Spleen (tissue), 11 donors: ENCODE results near the gene SNAPC2. TPM values are rescaled to one million over a fixed set of nuclear protein-coding genes. Genes with fewer than 3 reads are reported as not detected.

Source experiments
- DNase-seq: peaks from one replicate; pipeline ENCODE4 v3.0.0-alpha.2; 2020
- H3K27ac ChIP-seq, 8 donors: fragments of 200-600 bp; sonication (generic) in 7 of 8; 1 replicate in 4 of 8; 2 replicates in 4 of 8; pipeline versions ENCODE4 v1.5.0 to v1.8.0; 2016 to 2021; ENCODE audit warnings: inconsistent platforms in 4 of 8, mild to moderate bottlenecking in 4 of 8, moderate library complexity in 1 of 8
- H3K27me3 ChIP-seq, 7 donors: fragments of 200-600 bp; sonication (generic) in 6 of 7; replicated peaks in 1 of 7; 1 replicate in 4 of 7; 2 replicates in 3 of 7; pipeline versions ENCODE4 v1.5.0 to v1.8.0; 2016 to 2021; ENCODE audit warnings: inconsistent platforms in 3 of 7, mild to moderate bottlenecking in 1 of 7
- H3K36me3 ChIP-seq, 6 donors: fragments of 200-600 bp; sonication (generic) in 5 of 6; 1 replicate in 4 of 6; 2 replicates in 2 of 6; pipeline versions ENCODE4 v1.5.0 to v1.8.0; 2016 to 2021; ENCODE audit warnings: inconsistent platforms in 2 of 6
- H3K4me1 ChIP-seq, 6 donors: fragments of 200-600 bp; sonication (generic) in 5 of 6; 1 replicate in 3 of 6; 2 replicates in 3 of 6; pipeline versions ENCODE4 v1.5.0 to v1.8.0; 2016 to 2021; ENCODE audit warnings: inconsistent platforms in 3 of 6
- H3K4me3 ChIP-seq, 8 donors: fragments of 200-600 bp; sonication (generic) in 7 of 8; 1 replicate in 4 of 8; 2 replicates in 4 of 8; pipeline versions ENCODE4 v1.5.0 to v1.8.0; 2016 to 2021; ENCODE audit warnings: inconsistent platforms in 4 of 8, mild to moderate bottlenecking in 4 of 8, moderate library complexity in 2 of 8
- H3K9me3 ChIP-seq, 8 donors: fragments of 200-600 bp; sonication (generic) in 7 of 8; 1 replicate in 4 of 8; 2 replicates in 4 of 8; pipeline versions ENCODE4 v1.5.0 to v1.8.0; 2016 to 2021; ENCODE audit warnings: inconsistent platforms in 4 of 8
- CTCF ChIP-seq, 11 experiments: fragments of 200-600 bp in 7 of 11; fragments of 450-650 bp in 4 of 11; sonication (generic) in 4 of 11; IDR thresholded peaks in 8 of 11; conservative IDR thresholded peaks in 3 of 11; 1 replicate in 7 of 11; 2 replicates in 4 of 11; pipeline versions ENCODE4 v1.4.0 to v1.8.0; 2016 to 2021; ENCODE audit warnings: antibody characterized with exemption in 11 of 11, inconsistent platforms in 4 of 11, mild to moderate bottlenecking in 1 of 11
- POLR2A ChIP-seq, 3 donors: fragments of 450-650 bp; IDR thresholded peaks; one replicate each; pipeline ENCODE4 v1.5.1; 2017; ENCODE audit warnings: antibody characterized with exemption in 3 of 3, mild to moderate bottlenecking in 1 of 3
- POLR2AphosphoS5 ChIP-seq, 3 donors: sonication (generic); formaldehyde crosslinking; IDR thresholded peaks; one replicate each; pipeline ENCODE4 v1.5.1; 2017; ENCODE audit warnings: antibody characterized with exemption in 3 of 3
- WGBS, 5 donors: extraction: QIAGEN DNeasy Blood & Tissue Kit in 3 of 5; methylation state at CpG; one replicate each; pipeline versions ENCODE4 v1.1.5 to v1.1.7; 2013 to 2018; 5-methylcytosine and 5-hydroxymethylcytosine counted together
- intact Hi-C: fragments of 100-400 bp; cut with DNase I; formaldehyde crosslinking; loops from one replicate; pipeline ENCODE4 v1.15.0; 2023; ENCODE audit warnings: low total_unique reads
- polyA plus RNA-seq, 3 donors: library from polyadenylated mRNA; stranded (reverse); fragments of 200-250 nt; gene quantifications; one replicate each; pipeline ENCODE4 v1.2.1, GENCODE V29; 2013
- total RNA-seq, 7 donors: library from RNA; depleted of rRNA in 3 of 7; stranded (reverse); fragments of >200 nt in 3 of 7; fragmentation: NEBNext Ultra II Directional in 4 of 7; extraction: Animal tissue kit (Norgen Biotek cat#: 25700) in 4 of 7; gene quantifications; one replicate each; pipeline versions ENCODE4 v1.1.0 to v1.2.1, GENCODE V29; 2016 to 2021
- donor health status: healthy with polysubstance abuse.
- donor health status: DM: no; HTN: no; CAD: no; lungs with moderate emphysema.
- donor health status: DM: no; HTN: no; CAD: no.
- donor health status: Bipolar disorder and iron deficiency.
- donor health status: healthy.
- donor health status: DM: no; HTN: no; CAD: no.
- donor health status: DM: yes; HTN: yes; CAD: no.

The SNAPC2 gene
- total and polyA plus RNA-seq, 10 donors, result 13.1 to 23.9 (median 18.5) TPM

GRCh38 chr19:7941895-7942596 lies 21.9 kb downstream of the SNAPC2 start:
- TF ChIP-seq POLR2A (IDR thresholded peaks at IDR 0.05) (no peak), CTCF (IDR thresholded peaks at IDR 0.05 in 8 of 11, conservative IDR thresholded peaks at IDR 0.05 in 3 of 11) (no peak)
- 88 to 94% (median 90%) methylated on average over 19 of the region's 19 CpGs for WGBS, 5 donors
- H3K27ac ChIP-seq, result no peak overlapping the region
- H3K36me3 ChIP-seq, result peaks cover 0 to 45% (median 34%) of the 10 kb centered on the region in 6 donors
- no peaks in the 10 kb centered on the region for H3K9me3 ChIP-seq
- H3K27me3 ChIP-seq, result no peaks in the 10 kb centered on the region
- DNase-seq, result no peak
- intact Hi-C loops, result loop anchor here (10.0 kb wide), 1 partner anchor 63 kb away; the partner anchor contains the start of gene ELAVL1
- peaks cover 5 to 63% (median 33%) of the 10 kb centered on the region in 6 donors for H3K4me1 ChIP-seq
- H3K4me3 ChIP-seq, result peak overlapping the region in 6 of 8 donors; percentile 57 to 94 (median 78)

GRCh38 chr19:7942981-7943443 lies 22.9 kb downstream of the SNAPC2 start:
- 4 to 6% (median 6%) methylated on average over 32 to 33 of the region's 33 CpGs for WGBS, 5 donors
- H3K27me3 ChIP-seq, result no peaks in the 10 kb centered on the region
- peaks cover 5 to 63% (median 33%) of the 10 kb centered on the region in 6 donors for H3K4me1 ChIP-seq
- no peaks in the 10 kb centered on the region for H3K9me3 ChIP-seq
- H3K36me3 ChIP-seq, result peaks cover 0 to 35% (median 24%) of the 10 kb centered on the region in 6 donors
- no peak for TF ChIP-seq POLR2AphosphoS5 (IDR thresholded peaks at IDR 0.05)
- no peak for TF ChIP-seq POLR2A (IDR thresholded peaks at IDR 0.05)
- no peak for TF ChIP-seq CTCF (IDR thresholded peaks at IDR 0.05 in 8 of 11, conservative IDR thresholded peaks at IDR 0.05 in 3 of 11)
- intact Hi-C loops, result loop anchor here (10.0 kb wide), 1 partner anchor 62 kb away; the partner anchor contains the start of gene ELAVL1
- no peak for DNase-seq
- peak overlapping the region; percentile 82 to 98 (median 96) for H3K27ac ChIP-seq
- peak overlapping the region; percentile 56 to 94 (median 78) for H3K4me3 ChIP-seq

GRCh38 chr19:7943444-7944176 lies 23.5 kb downstream of the SNAPC2 start, which contains the start of gene TIMM44:
Gene TIMM44 (minus strand): TSS chr19:7943666. CDS start chr19:7943651, 15 bp downstream.
- Histone ChIP-seq H3K4me1 (peaks cover 5 to 59% (median 33%) of the 10 kb centered on the region in 6 donors), H3K9me3 (no peaks in the 10 kb centered on the region), H3K4me3 (peak within 1 kb of the TSS; percentile 57 to 94 (median 78)), H3K27ac (peak within 1 kb of the TSS; percentile 82 to 98 (median 96)), H3K36me3 (peaks cover 0 to 29% (median 22%) of the 10 kb centered on the region in 6 donors), H3K27me3 (no peaks in the 10 kb centered on the region)
- DNase-seq, result peak; percentile 99
- TF ChIP-seq POLR2AphosphoS5 (IDR thresholded peaks at IDR 0.05) (peak; percentile 94 to 96 (median 96)), POLR2A (IDR thresholded peaks at IDR 0.05) (peak; percentile 50 to 78 (median 57)), CTCF (IDR thresholded peaks at IDR 0.05 in 8 of 11, conservative IDR thresholded peaks at IDR 0.05 in 3 of 11) (no peak)
- intact Hi-C loops, result loop anchor here (10.0 kb wide), 1 partner anchor 61 kb away; the partner anchor contains the start of gene ELAVL1
- whole genome bisulfite sequencing, 5 donors, result 0% methylated on average over 23 to 56 of the region's 56 CpGs
